ENCODE data around the gene FERMT2.
A peak's percentile ranks its signal among the peaks of the same experiment; 100 is the strongest.

Gene FERMT2

DNA sequence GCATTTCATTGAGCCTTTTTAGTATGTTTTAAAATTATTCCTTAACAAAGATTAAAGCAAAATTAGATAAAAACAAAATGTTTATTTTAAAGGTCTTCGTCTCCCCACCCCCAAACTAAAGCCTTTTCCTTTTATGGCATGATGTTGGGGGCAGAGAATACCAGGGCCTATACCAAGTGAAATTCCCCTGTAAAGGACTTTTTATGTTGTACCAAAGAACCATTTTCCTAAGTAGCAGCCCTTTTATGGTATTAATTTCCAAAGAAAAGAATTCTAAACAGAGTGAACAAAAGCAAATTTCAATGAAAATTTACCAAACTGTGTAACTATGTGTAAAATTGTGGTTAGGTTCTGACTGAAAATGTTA, 87.5 kb downstream of the FERMT2 start:
- peak; percentile 56 to 66 for DNase-seq (ENCODE audit: low read depth in 2 of 2)
- H3K4me3 ChIP-seq (replicated peaks in 1 of 2; ENCODE audit: low read depth in 2 of 2, low read length in 2 of 2) = no peak overlapping the region
- TF ChIP-seq, protein P1, sequence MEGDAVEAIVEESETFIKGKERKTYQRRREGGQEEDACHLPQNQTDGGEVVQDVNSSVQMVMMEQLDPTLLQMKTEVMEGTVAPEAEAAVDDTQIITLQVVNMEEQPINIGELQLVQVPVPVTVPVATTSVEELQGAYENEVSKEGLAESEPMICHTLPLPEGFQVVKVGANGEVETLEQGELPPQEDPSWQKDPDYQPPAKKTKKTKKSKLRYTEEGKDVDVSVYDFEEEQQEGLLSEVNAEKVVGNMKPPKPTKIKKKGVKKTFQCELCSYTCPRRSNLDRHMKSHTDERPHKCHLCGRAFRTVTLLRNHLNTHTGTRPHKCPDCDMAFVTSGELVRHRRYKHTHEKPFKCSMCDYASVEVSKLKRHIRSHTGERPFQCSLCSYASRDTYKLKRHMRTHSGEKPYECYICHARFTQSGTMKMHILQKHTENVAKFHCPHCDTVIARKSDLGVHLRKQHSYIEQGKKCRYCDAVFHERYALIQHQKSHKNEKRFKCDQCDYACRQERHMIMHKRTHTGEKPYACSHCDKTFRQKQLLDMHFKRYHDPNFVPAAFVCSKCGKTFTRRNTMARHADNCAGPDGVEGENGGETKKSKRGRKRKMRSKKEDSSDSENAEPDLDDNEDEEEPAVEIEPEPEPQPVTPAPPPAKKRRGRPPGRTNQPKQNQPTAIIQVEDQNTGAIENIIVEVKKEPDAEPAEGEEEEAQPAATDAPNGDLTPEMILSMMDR (IDR thresholded peaks at IDR 0.05; ENCODE audit: low read depth, low read length) = no peak

DNA sequence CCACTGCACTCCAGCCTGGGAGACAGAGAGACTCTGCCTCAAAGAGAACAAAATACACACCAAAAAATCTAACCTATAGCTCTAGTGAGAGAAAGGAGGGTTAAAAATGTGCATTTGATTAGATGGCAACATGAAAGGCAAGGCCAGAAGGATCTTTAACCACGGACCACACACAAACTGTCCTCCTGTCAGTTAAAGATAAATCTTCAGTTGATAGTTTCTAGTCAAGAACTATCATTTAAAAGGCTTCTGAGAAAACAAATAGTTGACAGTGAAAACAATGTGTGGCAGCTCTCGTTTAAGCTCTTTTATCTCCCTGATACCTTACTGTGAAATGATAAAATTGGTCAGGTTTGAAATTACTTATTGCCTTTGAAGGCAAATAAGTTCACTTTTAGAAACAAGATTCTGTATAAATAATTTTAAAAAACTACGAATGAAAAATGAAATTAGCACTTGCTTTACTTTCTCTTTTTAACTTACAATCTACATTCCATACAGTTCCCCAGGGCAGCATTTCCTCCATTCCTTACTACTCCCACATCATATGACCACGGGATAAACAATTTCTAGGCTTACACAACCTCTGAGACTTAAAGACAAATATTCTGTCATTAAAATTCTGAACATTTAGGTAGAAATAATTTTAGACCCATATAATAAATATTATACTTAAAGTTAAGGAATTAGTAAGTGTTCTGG, 88.1 kb downstream of the FERMT2 start:
- DNase-seq (ENCODE audit: low read depth in 2 of 2) = peak; percentile 91 to 92
- TF ChIP-seq, protein P1 (IDR thresholded peaks at IDR 0.05; ENCODE audit: low read depth, low read length) = no peak
- H3K4me3 ChIP-seq (replicated peaks in 1 of 2; ENCODE audit: low read depth in 2 of 2, low read length in 2 of 2) = no peak overlapping the region

DNA sequence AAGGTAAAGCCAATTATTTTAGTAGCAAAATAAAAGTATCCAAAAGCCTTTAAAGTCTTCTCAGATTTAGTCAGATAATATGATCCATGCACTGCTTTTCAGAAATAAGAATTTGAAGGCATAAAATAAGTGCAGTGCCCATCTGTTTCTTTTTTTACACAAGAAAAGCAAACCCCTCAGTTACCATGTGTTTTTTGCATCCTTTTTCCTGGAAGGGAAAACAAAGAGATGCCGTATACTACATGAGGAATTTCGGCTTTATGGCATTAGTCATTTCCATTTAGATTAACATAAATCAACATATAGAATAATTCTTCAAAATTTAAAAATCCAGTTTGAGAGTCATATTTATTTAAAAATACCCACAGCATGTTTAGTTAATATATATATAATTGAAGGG, 89.4 kb downstream of the FERMT2 start:
- TF ChIP-seq, protein P1 (IDR thresholded peaks at IDR 0.05; ENCODE audit: low read depth, low read length) = no peak
- no peak for DNase-seq (ENCODE audit: low read depth in 2 of 2)
- no peak overlapping the region for H3K4me3 ChIP-seq (replicated peaks in 1 of 2; ENCODE audit: low read depth in 2 of 2, low read length in 2 of 2)

DNA sequence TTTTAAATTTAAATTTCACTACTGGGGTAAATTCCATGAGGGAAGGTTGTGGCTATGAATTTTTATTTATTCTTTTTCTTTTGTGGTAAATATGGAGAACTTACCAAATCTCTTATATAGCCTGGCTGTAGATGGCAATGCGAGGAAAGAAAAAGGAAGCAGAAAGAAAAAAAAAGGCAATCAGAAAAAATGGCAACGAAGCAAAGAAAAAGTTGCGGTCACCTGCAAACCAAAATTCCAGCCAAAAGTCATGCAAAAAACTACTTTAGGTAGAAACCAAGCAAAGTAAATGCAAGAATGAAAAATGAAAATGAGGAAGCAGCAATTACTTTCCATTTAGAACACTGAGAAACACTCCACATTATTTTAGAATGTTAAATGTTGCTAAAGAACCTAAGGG, 89.9 kb downstream of the FERMT2 start:
- DNase-seq (ENCODE audit: low read depth in 2 of 2) = no peak
- no peak overlapping the region for H3K4me3 ChIP-seq (replicated peaks in 1 of 2; ENCODE audit: low read depth in 2 of 2, low read length in 2 of 2)
- TF ChIP-seq, protein P1 (IDR thresholded peaks at IDR 0.05; ENCODE audit: low read depth, low read length) = no peak

DNA sequence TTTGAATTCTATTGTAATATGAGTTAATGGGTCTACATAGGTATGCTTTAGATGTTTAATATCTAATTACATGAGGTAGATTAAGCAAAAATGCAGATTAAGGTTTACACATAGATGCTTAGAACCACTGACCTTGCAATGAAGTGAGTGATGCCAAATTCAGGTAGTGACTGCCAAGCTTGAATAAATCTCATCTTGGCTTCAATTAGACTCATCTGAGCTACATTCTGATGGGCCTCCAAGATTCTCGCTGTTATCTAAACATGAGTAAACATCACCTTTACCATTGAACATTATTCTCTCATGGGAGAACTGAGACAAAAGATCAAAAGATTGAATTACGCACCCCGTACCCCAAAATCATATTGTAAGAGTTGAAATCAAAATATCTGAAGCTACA, 90.6 kb downstream of the FERMT2 start:
- TF ChIP-seq, protein P1 (IDR thresholded peaks at IDR 0.05; ENCODE audit: low read depth, low read length) = no peak
- no peak overlapping the region for H3K4me3 ChIP-seq (replicated peaks in 1 of 2; ENCODE audit: low read depth in 2 of 2, low read length in 2 of 2)
- DNase-seq (ENCODE audit: low read depth in 2 of 2) = no peak

DNA sequence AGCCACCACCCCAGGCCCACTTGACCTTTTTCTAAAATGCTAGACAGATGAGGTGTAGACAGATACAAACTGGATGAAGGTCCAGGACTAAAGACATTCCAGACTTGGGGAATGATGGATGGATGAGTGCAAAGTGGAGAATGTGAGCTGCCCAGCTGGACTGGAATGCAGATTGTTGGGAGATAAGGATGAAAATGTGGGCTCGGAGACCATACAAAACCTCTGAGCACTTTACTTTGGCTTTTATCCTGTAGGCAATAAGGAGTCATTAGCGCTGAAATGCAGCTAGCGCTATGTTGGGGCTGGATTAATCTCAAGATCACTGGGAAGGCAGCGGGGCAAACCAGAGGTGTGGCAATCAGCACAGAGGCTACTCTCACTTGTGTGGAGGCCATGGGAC, 94.7 kb downstream of the FERMT2 start:
- no peak for DNase-seq (ENCODE audit: low read depth in 2 of 2)
- TF ChIP-seq, protein P1 (IDR thresholded peaks at IDR 0.05; ENCODE audit: low read depth, low read length) = no peak
- H3K4me3 ChIP-seq (replicated peaks in 1 of 2; ENCODE audit: low read depth in 2 of 2, low read length in 2 of 2) = no peak overlapping the region

DNA sequence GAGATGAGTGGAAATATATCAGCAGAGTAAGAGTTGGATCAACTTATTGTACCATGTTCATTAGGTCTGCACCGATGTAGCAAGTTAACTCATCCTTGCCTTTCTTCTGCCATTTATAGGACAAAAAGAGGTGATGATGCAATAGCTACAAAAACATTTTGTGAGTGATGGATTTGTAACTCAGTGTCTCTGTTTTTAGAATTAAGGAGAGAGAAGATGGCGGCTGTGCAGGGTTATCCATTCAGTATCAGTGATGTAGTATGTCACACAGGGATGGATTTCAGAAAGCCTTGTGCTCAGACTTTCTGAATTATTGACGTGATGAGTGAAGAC, 97.4 kb downstream of the FERMT2 start:
- H3K4me3 ChIP-seq (replicated peaks in 1 of 2; ENCODE audit: low read depth in 2 of 2, low read length in 2 of 2) = no peak overlapping the region
- no peak for DNase-seq (ENCODE audit: low read depth in 2 of 2)
- TF ChIP-seq, protein P1 (IDR thresholded peaks at IDR 0.05; ENCODE audit: low read depth, low read length) = no peak
